ENCODE data around the gene ZNF430.
"Not testable (repeated sequence)": the region's sequence is repeated elsewhere in the genome, so short reads cannot be mapped to it uniquely, and the experiment has no call there.

Gene ZNF430

GRCh38 chr19:21020298-21021227, at the start of gene ZNF430:
Gene ZNF430 (plus strand): TSS chr19:21020657. CDS start chr19:21020801, 144 bp downstream.
- DNase-seq (ENCODE audit: low read depth in 2 of 2), result peak; percentile 88 to 92

DNA sequence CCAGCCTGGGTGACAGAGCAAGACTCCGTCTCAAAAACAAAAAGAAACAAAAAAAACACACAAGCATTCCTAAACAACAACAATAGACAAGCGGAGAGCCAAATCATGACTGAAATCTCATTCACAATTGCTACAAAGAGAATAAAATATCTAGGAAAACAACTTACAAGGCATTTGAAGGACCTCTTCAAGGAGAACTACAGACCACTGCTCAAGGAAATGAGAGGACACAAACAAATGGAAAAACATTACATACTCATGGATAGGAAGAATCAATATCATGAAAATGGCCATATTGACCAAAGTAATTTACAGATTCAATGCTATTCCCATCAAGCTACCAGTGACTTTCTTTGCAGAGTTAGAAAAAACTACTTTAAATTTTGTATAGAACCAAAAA, 27.7 kb upstream of the ZNF430 start:
- DNase-seq (ENCODE audit: low read depth in 2 of 2), result not testable (repeated sequence)

DNA sequence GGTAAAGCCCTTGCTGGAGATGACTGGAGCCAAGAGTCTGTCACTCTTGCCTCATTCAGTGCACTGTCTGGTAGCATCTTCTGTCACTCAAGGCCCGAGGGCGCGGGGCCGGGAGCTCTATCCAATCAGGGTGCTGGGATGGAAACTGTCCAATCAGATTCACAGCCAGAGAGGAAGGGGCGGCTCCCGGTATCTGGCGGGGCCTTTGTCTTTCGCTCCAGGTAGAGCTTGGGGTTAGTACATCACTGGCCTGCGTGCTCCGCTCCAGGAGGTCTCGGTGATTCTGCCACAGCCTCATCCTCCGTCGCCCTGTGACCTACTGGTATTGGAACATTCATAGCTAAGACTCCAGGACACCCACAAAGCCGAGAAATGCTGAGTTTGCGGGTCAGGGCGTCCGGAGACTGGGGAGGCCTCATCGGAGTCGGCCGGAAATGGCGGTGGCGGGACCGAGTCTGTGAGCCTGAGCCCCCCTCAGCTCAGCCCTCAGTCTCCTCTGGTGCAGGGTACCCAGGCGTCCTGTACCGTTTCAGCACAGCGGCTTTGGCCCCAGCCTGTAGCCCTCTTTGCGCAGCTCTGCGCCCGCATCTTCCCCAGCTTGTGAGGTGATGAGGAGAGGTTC, 20.6 kb upstream of the ZNF430 start:
- DNase-seq (ENCODE audit: low read depth in 2 of 2), result peak; percentile 76 to 77

DNA sequence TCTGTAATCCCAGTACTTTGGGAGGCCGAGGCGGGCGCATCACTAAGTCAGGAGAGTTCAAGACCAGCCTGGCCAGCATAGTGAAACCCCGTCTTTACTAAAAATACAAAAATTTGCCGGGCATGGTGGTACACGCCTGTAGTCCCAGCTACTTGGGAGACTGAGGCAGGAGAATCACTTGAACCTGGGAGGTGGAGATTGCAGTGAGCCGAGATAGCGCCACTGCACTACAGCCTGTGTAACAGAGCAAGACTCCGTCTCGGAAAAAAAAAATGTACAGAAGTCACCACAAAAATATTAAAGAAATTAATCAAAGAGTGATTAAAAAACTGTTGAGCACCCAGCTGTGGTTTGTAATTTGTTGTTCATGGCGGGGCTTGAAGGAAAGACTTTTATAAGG, 781 bp downstream of the ZNF430 start:
- DNase-seq (ENCODE audit: low read depth in 2 of 2), result not testable (repeated sequence)

GRCh38 chr19:21022996-21023395, 2.5 kb downstream of the ZNF430 start:
- DNase-seq (ENCODE audit: low read depth in 2 of 2), result no peak

DNA sequence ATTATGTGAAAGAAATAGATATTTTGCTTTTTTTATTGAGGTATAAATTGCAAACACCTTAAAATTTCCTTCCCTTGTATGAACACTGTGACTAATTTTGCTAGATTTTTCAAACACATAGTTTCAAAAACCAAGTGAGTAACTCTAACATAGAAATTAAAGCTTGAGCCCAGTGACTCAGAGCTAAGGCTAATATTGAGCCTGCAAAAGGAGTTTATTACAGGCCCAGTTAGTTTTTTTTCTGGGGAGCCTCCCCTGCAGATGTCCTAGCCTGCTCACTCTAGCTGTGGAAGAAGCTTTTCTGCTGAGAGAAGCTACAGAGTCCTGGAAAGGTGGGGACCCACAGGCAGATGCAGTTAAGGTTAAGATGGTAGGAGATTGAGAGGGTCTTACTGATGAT, 3.4 kb downstream of the ZNF430 start:
- DNase-seq (ENCODE audit: low read depth in 2 of 2), result no peak

GRCh38 chr19:21028969-21029268, 8.5 kb downstream of the ZNF430 start:
- DNase-seq (ENCODE audit: low read depth in 2 of 2), result no peak

- DNase-seq (ENCODE audit: low read depth in 2 of 2), result no peak
Measured at GRCh38 chr19:21045028-21045427, 24.6 kb downstream of the ZNF430 start.

- no peak for DNase-seq (ENCODE audit: low read depth in 2 of 2)
Measured at GRCh38 chr19:21046489-21046888, 26.0 kb downstream of the ZNF430 start.

GRCh38 chr19:21047716-21048115, 27.3 kb downstream of the ZNF430 start:
- no peak for DNase-seq (ENCODE audit: low read depth in 2 of 2)

DNA sequence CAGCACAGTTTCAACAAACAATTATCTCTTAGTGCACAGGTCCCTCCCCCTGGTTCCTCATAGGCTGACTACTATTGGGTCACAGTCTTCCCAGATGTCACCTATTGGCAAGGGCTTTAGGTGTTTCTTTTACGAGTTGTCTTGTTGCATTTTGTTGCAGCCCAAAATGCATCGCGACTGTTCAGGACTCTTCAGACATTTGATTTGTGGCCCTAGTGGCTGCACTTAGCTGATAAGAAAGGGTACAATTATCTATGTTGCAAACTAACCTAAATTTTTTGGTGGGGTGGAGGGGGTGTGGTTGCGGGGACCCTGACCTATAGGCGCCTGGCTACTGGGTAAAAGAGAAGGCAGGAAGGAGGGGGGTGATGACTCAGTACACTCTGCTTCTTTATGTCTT, 32.4 kb downstream of the ZNF430 start:
- DNase-seq (ENCODE audit: low read depth in 2 of 2), result no peak

DNA sequence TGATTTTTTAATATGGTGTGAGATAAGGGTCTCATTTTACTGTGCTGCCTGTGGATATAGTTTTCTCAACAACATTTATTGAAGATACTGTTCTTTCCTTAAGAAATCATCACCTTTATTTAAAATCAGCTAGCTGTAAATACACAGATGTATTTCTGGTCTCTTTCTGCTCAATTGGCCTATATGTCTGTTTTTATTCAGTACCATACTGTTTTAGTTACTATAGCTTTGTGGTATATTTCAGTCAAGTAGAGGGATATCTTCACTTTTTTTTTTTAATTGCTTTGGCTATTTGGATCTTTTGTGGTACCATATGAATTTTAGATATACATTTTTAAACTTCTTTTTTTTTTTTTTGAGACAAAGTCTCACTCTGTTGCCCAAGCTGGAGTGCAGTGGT, 44.9 kb downstream of the ZNF430 start:
- DNase-seq (ENCODE audit: low read depth in 2 of 2), result no peak

GRCh38 chr19:21082011-21082975, 61.8 kb downstream of the ZNF430 start, which contains the start of gene ZNF714:
Gene ZNF714 (plus strand): TSS chr19:21082203. CDS start chr19:21098269, 16,066 bp downstream.
- DNase-seq (ENCODE audit: low read depth in 2 of 2), result peak; percentile 60 to 69

- DNase-seq (ENCODE audit: low read depth in 2 of 2), result no peak
Measured at GRCh38 chr19:21084343-21084742, 63.9 kb downstream of the ZNF430 start.

DNA sequence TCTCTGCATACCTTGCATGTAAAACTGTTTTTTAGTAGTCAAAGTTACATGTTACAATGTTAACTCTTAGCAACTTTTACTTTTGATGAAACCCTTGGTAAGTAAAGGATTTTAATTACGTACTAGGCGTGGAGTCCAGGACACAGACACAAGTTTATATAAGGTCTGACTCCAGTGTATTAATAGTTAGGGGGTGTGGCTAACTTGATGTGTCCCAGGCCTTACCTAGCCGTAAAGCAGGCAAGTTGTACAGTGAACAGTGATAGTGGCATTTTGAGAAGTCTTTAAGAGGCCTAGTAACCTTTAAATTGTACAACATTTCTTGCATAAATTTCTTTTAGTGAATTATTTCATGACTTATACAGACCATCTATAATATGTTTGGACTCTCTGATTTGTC, 67.4 kb downstream of the ZNF430 start:
- DNase-seq (ENCODE audit: low read depth in 2 of 2), result no peak

DNA sequence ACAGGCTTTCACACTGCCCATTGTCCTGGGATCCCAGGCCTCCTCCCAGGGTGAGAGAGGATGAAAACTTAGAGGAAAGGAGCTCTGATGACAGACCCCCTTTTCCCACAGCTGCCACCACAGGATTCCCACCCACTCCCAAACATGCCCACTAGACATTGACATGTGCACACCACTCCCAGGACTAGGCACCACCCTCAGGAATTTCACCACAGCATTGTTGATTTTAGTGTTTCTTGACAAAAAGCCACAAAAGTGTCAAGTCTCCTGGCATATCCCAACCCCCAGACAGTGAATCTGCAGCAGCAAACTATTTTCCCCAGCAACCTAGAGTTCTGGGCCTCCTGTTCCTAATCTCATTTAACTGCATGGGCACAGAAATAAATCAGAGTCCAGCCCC, 71.7 kb downstream of the ZNF430 start:
- no peak for DNase-seq (ENCODE audit: low read depth in 2 of 2)

DNA sequence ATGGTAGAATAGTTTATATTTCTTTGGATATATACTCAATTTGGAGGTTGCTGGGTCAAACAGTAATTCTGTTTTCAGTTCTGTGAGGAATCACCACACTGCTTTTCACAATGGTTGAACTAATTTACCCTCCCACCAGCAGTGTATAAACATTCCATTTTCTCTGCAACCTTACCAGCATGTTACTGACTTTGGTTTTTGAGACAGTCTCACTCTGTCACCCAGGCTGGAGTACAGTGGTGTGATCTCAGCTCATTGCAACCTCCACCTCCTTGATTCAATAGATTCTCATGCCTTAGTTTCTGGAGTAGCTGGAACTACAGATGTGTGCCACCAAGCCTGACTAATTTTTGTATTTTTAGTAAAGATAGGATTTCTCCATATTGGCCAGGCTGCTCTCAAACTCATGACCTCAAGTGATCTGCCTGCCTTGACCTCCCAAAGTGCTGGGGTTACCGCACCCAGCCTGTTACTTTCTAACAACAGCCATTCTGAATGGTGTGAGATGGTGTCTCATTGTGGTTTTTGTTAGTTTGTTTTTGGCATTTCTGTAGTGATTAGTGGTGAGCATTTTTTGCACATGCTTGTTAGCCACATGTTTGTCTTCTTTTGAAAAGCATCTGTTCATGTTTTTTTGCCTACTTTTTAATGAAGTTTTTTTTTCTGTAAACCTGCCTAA, 74.0 kb downstream of the ZNF430 start:
- no peak for DNase-seq (ENCODE audit: low read depth in 2 of 2)

- no peak for DNase-seq (ENCODE audit: low read depth in 2 of 2)
Measured at GRCh38 chr19:21098291-21098690, 77.8 kb downstream of the ZNF430 start.

DNA sequence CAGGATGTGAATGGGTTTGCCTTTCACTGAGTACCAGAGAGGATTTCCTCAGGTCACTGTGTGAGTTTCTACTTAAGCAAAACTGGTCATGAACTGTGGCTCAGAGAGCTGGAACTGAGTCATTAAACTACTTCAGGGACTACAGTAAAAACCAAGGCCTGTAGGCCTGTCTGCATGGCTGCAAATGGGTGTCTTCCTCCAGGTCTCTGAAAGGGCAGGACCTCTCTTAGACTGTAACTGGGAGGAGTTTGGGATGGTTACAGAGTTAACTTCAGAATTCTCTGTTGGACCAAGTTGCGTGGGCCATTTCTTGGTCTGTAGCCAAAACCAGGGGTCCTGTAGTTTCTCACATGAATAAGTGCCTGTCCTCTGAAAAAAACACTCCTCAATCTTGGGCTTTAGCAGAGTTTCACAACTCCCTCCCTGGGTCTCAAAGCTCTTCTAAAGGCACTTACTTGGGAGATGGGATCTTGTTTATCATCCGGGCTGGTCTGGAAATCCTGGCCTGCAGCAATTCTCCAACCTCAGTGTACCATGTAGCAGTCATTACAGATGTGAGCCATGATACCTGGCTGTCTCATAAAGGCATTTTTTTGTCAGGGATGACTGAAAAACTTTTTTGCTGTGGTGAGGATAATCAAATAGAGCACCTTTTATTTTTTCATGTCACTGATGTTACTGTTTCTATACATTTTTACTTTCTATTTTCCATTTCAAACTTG, 81.2 kb downstream of the ZNF430 start:
- DNase-seq (ENCODE audit: low read depth in 2 of 2), result no peak

GRCh38 chr19:21109116-21109515, 88.7 kb downstream of the ZNF430 start:
- DNase-seq (ENCODE audit: low read depth in 2 of 2), result no peak

Measured in activated CD4-positive, alpha-beta T cell treated with anti-CD3 and anti-CD28 coated beads for 24 hours (primary cell).